HG03039 (cell line): Measurements from ENCODE around the gene LMTK2.

Experiments
- ATAC-seq: cut with Tn5 transposase; IDR thresholded peaks from one replicate; pipeline ENCODE4 v1.9.1; 2021; ENCODE audit warnings: mild to moderate bottlenecking, moderate library complexity; ENCODE audit not compliant: unreplicated experiment

LMTK2 gene

DNA sequence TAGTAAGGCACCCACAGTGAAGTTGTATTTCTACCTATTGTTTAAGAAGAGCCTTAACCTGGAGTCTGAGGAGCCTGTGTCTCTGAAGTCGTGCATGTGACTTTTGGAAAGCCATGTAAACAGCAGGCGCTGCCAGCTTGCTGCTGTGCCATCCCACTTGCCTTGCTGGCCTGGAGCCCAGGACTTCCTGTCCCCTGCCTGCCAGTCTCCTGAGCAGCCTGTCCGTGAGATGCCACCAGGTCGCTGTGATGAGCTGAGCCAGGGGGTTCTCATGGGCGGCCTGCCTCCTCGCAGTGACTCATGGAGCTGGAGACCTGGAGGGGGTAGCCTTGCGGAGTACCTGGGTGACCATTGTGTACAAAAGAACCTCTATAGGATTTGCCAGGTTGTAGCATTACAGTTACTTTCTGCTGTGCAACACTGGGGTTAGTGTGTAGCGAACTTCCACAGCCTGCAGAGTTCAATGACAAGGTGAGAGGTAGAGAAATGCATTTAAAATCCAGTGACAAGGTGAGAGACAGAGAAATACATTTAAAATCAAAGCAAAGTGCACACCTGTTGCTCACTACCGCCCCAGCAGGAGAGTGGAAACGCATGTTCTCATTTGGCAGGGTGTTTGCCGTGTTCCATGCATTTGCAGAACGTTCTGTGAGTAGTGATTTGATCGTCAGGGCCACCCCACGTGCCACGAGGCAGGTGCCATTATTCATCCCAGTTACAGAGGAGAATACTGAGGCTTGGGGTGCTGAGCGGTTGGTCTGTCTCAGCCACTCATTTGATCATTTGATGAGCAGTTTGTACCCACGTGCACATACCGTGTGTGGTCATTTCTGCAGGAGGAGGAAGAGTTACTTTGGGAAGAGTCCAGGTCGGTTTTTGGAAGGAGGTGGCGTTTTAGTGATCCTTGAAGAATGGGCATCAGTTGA lies 67.9 kb downstream of the LMTK2 start:
- ATAC-seq = no peak

DNA sequence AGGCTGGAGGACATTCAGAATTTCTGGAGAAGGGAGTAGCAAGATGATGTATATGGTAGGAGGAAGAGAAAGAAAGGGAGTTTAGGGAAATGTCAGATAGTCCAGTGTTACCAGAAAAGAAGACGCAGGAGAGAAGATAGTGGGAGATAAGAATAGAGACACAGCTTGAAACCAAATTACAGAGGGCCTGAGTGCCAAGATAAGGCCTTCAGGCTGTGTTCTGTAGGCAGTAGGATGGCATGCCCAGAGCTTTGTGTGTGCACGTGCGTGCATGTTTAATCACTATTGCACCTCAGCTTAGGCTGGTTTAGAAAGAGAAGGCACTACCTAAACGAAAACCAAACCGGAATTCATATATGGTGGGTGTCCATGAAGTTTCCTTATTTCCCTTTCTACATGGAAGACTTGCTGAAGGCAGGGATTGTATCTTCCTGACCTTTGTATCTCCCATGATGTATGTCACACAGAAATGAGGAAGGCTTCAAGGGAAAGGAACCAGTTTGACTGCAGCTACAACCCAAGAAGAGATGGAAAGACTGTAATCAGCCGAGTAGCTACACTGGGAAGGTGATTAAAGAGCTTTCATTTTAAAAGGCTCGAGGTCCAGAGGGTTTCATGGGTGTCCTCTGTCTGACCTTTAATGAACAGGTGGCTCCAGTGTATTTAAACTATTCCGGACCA lies 68.7 kb downstream of the LMTK2 start:
- ATAC-seq = no peak

DNA sequence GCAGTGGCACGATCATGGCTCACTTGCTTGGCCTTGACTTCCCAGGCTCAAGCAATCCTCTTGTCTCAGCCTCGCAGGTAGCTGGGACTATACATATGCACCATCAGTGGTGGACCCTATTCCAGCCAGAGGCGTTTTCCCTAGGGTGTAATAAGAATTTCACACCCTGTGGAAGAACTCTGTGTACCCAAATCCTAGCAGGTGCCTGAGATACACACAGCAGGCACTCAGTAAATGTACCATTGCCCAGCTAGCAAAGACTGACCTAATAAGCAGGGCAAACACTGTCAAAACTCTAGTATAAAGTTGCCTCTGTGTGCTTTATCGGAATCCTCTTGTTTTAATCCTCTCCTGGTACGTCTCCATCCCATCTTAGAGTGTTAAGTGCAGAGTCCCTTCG lies 70.9 kb downstream of the LMTK2 start:
- no peak for ATAC-seq

DNA sequence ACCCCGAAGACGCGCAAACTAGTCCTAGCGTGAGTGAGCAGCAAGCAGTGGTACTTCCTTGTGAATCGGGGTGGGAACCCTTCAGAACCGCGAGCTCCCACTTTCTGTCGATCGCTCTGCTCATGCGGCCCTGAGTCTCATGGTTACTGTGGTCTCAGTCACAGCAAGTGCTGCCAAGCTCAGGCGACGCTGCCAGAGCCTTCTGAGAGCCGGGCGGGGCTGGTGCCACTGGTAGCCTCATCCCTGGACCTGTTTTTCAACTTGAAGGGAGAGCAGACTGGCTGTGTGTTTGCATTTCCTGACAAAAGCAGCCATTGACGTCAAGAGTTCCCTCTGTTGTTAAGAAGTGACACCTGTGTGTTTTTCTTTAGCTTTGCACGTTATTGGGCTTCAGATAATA lies 71.7 kb downstream of the LMTK2 start:
- ATAC-seq = no peak

DNA sequence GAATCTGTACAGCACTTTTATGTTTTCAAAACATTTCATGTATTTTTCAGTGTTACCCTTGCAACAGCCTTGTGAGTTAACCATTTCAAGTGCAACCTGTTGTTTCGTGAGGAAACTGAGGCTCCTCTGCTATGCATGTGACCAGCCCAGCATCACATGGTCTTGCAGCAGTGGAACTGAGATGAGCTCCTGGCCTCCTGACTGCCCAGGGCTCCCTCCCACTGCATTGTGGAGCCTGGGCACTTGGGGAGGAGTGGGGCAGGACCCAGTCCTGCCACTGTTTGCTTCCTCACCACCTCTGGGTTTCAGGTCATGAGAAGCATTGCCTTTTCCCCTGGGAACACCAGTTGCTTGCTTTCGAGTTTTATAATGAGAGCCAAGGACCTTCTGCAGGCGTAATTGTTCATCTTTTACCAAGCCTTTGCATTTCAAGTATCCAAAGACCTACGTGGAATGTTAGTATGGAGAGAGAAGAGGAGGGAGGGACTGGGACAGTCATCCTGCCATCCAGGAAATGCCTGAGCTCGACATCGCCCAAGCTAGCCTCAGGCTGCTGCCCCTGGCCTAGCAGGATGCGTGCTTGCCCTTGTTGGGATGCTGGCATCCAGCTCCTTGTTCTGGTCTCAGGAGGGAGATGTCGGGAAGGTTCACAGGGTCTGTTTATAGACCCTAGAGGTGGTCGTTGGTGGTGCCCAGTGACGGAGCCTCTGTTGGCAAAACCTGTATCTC lies 72.3 kb downstream of the LMTK2 start:
- ATAC-seq = no peak

DNA sequence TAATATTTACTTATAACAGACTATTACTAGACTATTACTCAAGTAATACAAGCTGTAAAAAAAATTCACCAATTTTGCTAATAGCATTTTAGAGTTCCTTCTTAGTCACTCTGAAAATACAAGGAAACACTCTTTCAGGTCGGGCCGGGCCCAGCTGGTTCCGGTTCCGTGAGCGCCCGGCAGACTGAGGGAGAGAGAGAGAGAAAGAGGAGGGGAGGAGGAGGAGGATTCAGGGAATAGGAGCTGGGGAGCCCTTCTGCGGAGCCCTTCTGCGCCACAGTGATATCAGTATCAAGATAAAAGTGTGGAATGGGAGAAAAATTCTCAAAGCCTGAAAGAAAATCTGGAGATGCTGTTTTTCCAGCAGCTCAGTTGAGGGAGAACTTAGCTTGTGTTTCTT lies 74.1 kb downstream of the LMTK2 start:
- ATAC-seq = no peak

DNA sequence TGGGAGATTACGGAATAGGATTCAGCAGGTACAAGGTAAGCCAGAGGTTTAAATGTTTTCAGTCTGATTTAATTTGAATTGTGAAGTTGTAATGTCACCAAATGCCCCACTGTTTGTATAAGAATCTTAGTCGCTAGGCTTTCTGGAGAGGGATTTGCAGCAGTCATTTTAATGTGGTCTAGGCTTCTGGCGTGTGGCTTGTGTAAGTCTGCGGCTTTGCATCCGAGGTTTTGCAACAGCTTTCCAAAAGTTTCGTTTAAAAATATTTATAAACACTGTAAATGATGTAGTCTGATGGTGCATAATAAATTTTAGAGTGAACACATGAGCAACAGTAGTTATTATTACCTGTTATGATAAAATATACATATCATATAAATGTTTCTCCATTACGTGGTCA lies 78.4 kb downstream of the LMTK2 start:
- ATAC-seq = no peak

DNA sequence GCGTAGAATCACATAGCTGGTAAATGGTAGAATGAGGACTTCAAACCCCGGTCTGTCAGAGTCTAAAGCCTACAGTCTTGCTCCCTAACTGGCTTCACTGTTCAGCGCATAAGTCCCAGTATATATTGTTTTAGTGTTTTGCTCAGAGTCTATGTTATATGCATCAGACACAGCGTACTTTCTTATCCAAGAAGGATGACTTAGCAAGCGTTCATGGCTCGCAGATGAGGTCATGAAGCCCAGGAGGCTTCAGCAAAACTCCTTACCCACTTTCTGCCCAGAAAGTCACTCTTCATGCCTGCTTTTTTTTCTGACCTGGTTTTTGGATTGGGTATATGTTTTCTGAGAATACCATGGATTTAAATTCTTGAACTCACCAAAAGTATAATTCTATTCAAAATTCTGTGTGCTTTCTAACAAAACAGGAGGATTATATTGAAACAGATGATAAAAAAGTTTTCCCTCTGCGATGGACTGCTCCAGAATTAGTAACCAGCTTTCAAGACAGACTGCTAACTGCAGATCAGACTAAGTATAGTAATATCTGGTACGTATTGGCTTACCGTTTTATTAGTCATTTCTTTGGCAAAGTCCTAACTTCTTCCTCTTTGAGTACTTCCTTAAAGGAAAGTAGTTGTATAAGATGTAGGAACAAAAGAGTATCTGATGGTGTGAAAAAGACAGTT lies 79.9 kb downstream of the LMTK2 start:
- ATAC-seq = no peak

DNA sequence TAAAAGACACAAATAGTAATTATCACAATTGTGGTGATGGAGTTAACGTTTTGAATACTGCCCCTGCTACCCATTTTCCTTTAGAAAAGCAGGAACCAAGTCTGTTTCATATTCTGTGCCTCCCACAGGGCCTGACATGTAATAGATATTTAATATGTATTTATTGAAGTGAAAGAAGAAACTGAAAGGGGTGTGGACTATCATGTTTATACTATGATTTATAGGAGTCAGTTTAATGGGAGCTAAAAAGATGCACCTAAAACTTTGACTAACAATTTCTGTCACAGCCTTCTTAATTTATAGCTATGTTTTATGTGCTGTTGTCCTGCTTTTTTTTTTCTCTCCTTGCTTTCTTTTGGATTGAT lies 80.5 kb downstream of the LMTK2 start:
- no peak for ATAC-seq

DNA sequence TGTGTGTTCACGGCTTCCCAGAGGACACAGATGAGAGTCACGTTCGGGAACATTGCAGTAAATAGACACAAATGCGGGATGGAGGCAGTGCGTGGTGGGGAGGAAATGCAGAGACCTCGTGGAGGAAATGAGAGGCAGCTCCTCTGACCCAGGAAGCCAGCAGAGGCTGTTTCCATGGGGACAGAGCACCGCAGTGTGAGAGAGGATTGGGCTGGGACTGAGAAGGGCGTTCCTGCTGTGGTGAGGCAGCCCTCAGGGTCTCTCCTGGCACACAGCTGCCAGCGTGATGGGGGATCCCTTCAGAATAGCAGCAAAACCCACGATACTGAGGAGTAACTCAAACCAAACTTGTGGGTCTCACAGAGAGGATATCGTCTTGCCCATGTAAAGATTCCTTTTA lies 82.9 kb downstream of the LMTK2 start:
- ATAC-seq = no peak

DNA sequence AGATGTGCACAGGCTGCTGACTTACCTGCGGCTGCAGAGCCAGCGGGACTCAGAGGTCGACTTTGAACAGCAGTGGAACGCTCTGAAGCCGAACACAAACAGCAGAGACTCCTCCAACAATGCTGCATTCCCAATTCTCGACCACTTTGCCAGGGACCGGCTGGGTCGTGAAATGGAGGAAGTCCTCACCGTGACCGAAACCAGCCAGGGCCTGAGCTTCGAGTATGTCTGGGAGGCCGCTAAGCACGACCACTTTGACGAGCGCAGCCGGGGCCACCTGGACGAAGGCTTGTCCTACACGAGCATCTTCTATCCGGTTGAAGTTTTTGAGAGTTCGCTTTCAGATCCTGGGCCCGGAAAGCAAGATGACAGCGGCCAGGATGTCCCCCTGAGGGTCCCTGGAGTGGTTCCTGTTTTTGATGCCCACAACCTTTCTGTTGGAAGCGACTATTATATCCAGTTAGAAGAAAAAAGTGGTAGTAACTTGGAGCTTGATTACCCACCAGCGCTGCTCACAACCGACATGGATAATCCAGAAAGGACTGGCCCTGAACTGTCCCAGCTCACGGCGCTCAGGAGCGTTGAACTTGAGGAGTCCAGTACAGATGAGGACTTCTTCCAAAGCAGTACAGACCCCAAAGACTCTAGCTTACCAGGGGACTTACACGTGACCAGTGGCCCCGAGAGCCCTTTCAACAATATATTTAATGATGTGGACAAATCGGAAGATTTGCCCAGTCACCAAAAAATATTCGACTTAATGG lies 85.2 kb downstream of the LMTK2 start:
- ATAC-seq = no peak

DNA sequence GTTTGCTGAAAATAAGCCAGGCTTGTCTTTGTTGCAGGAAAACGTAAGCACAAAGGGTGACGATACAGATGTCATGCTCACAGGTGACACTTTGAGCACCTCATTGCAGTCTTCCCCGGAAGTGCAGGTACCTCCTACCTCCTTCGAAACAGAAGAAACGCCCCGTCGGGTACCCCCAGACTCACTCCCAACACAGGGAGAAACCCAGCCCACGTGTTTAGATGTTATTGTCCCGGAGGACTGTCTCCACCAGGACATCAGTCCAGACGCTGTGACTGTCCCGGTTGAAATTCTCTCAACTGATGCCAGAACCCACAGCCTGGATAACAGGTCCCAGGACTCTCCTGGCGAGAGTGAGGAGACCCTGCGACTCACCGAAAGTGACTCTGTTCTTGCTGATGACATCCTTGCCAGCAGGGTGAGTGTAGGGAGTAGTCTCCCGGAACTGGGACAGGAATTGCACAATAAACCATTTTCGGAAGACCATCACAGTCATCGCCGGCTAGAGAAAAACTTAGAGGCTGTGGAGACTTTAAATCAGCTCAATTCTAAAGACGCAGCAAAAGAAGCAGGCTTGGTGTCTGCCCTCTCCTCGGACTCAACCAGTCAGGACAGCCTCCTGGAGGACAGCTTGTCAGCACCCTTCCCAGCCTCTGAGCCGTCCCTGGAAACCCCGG lies 86.3 kb downstream of the LMTK2 start:
- no peak for ATAC-seq

DNA sequence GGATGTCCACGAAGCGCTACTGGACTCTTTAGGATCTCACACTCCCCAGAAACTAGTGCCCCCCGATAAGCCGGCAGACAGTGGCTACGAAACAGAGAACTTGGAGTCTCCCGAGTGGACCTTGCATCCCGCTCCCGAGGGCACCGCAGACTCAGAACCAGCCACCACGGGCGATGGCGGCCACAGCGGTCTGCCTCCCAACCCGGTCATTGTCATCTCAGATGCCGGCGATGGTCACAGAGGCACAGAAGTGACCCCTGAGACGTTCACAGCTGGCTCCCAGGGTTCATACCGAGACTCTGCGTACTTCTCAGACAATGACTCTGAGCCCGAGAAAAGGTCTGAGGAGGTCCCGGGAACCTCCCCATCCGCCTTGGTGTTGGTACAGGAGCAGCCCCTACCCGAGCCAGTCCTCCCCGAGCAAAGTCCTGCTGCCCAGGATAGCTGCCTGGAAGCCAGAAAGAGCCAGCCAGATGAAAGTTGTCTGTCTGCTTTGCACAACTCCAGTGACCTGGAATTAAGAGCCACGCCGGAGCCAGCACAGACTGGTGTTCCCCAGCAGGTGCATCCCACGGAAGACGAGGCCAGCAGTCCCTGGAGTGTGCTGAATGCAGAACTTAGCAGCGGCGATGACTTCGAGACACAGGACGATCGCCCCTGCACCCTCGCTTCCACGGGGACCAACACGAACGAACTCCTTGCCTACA lies 87.0 kb downstream of the LMTK2 start:
- no peak for ATAC-seq

DNA sequence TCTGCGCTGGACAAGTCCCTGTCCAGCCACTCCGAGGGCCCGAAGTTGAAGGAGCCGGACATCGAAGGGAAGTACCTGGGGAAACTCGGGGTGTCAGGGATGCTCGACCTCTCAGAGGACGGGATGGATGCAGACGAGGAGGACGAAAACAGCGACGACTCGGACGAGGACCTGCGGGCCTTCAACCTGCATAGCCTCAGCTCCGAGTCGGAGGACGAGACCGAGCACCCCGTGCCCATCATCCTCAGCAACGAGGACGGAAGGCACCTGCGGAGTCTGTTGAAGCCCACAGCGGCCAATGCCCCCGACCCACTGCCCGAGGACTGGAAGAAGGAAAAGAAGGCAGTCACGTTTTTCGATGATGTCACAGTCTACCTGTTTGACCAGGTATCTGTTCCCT lies 87.5 kb downstream of the LMTK2 start:
- no peak for ATAC-seq

DNA sequence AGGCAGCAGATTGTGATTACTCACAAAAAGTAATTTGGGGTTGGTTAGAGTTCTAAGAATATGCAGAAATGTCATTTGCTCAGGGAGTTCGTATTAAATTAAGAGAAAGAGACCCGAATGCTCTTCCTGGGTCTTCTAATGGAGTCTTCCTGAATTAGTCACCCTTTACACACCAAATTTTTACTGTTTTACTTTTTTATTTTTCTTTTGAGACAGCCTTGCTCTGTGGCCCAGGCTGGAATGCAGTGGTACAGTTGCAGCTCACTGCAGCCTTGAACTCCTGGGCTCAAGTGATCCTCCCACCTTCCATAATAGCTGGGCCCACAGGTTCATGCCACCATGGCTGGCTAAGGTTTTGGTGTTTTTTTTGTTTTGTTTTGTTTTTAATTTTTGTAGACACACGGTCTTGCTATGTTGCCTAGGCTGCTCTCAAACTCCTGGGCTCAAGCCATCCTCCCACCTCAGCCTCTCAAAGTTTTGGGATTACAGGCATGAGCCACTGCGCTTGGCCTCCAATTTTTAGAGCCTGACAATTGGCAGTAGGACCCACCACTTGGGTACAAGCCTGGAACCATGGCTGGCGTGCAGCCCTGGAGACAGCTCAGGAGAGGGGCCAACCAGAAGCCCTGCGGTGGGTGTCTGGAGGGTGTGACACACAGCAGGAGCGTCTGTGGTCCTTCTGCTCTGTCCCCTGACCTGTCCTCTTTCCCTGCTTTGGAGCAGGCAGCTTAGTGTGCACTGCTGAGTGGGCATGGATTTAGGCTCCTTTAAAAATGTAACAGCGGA lies 88.2 kb downstream of the LMTK2 start:
- ATAC-seq = no peak

DNA sequence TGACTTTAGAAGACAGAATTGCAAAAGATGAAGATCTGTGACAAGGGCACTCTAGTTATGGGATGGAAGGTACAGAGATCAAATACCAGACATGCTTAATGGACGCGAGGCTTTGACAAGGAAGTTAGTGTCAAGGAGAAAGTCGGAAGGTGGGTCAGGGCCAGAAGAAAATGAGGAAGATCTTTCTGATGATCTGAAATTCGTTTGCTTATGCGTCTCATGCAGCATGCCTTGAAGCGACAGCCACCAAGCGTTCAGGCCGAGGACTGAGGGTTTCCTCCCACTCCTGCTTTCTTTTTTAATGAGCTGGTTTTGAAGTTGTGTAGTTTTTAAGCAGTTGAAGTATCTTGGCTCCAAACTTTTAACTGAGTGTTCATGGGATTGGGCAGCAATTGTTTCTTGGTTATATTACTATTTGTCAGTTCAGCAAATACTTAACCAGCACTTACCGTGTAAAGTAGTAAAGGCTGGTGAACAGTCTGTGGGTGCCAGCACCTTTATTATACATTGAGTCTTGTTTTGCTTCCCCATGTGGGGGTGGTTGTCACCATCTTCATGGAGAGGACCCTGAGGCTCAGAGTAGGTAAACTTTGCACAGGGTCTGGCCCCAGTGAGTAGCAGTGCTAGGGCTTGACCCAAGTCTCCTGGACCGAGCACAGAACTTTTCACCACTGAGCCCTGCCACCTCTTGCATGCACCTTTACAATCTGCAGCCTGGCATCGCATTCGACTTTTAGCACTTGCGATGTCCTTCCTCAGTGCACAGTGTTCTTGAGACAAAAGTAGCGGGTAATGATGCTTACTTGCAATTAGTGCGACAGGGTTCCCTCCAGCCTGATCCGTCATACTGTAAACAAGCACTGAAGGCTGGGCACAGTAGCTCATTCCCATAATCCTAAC lies 90.3 kb downstream of the LMTK2 start:
- ATAC-seq = no peak

DNA sequence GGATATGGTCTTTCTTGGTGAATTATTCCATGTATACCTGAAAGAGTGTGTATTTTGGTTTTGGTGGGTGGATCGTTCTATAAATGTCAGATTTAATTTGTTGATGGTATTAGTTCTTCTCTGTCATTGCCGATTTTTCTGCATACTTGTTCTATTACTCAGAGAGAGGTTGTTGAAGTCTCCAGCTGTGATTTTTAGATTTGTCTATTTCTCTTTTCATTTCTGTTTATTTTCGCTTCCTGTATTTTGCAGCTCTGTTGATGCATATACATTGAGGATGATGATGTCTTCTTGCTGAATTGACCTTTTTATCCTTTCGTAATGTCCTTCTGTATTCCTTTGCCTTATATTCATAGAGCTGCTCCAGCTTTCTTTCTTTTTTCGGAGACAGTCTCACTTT lies 92.5 kb downstream of the LMTK2 start:
- no peak for ATAC-seq

DNA sequence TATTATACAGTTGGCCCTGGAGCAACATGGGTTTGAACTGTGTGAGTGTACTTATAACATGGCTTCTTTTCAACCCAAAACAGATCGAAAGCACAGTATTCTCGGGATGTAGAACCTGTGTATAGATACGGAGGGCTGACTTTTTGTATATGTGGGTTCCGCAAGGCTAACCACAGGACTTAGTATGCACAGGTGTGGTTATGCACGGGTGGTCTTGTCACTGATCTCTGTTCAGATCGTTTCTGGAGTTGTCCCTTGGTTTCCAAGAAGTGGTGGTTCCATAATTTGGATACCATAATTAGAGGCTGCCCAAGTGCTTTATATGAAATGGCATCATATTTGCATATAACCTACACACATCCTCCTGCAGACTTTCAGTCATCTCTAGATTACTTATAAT lies 93.7 kb downstream of the LMTK2 start:
- ATAC-seq = peak; percentile 25
